Fibroblast of mammary gland (primary cell): Measurements from ENCODE around the gene AMER3.

Experiments used
- DNase-seq: peaks from one replicate; pipeline ENCODE4 v3.0.0-alpha.2; 2010; ENCODE audit warnings: low read depth
- H3K4me3 ChIP-seq: 2 replicates; pipeline ENCODE4 v1.5.1; 2011; ENCODE audit warnings: low read depth, mild to moderate bottlenecking, low read length, moderate library complexity; ENCODE audit not compliant: control insufficient read depth
- CTCF ChIP-seq: conservative IDR thresholded peaks from 2 replicates; pipeline ENCODE4 v1.5.1; 2011; ENCODE audit warnings: low read depth, low read length, inconsistent platforms; ENCODE audit not compliant: control insufficient read depth, insufficient read depth

AMER3 gene

GRCh38 chr2:130766711-130767407, 11.5 kb downstream of the AMER3 start:
- DNase-seq = no peak
- no peak overlapping the region for H3K4me3 ChIP-seq
- no peak for TF ChIP-seq CTCF

DNA sequence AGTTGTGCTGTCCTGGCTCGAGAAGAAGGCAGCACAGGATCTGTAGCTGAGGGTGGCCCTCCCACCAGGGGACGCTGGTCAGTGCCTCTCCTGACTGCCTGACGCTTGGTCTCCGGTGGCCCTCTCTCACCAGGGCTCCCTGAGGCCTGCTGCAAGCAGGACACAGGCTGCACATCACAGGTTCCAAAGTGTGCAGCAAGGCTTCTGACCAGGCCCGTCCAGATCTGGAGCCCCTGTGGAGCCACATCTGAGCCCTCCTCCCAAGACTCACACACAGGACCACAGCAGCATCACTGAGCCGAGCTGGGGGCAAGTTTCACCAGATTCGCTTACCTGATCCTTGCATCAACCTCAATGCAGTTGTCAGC, 12.1 kb downstream of the AMER3 start:
- H3K4me3 ChIP-seq = no peak overlapping the region
- TF ChIP-seq CTCF = no peak
- DNase-seq = no peak

DNA sequence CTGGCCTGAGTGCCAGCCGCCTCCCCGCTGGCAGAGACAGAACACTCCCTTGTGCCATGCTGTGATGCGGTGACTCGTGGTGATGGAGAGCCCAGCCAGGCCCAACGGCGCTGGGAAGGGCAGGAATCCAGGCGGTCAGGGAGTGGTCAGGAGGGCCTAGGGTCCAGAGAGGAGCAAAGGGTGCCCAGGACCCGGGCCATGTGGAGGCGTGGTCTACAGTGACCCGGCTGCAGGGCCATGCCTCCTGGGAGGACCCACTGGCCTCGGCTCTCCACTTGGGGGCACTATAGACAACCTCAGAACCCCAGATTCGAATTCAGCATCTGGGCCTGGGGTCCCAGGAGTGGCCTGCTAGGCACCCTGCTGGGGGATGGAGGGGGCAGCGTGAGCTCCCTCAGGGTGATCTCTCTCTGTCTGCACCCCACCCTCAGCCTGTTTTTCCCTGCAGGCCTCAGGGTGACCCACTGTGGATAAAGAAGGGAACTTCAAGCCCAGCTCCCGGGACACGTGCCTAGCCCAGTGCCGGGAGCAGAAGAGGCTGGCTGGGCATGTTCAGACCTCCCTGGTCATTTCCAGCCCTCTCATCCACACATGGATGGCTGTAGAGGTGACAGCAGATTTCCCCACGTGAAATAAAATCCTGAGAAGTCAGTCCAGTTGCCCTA, 13.0 kb downstream of the AMER3 start:
- no peak for DNase-seq
- no peak overlapping the region for H3K4me3 ChIP-seq
- no peak for TF ChIP-seq CTCF

DNA sequence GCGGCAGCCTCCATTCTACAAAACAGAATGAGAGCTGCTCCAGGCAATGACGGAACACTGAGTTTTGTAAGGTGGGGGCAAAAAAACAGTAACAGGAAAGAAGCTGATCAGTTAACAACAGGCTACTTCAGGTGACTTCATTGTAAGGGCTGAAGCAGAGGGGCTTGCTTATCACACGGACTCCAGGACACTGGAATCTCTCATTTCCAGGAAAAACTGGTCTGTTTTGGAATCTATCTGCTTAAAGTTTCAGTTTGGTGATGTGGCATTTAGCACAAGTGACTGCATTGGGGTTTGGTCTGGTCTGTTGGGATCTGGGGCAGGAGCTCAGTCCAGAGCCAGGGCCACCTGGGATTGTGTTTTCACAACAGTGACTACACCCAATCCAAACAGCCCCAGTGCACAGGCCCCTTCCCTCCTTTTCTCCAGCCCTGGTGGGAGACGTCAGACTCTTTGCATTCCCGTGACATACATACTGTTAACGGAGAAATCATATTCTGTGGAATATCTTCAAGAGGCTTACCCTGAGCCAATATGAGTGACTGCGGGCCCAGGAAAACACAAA, 14.1 kb downstream of the AMER3 start:
- TF ChIP-seq CTCF = no peak
- H3K4me3 ChIP-seq = no peak overlapping the region
- no peak for DNase-seq

- DNase-seq = no peak
- H3K4me3 ChIP-seq = no peak overlapping the region
- no peak for TF ChIP-seq CTCF
These were observed 21.2 kb downstream of the AMER3 start for GRCh38 chr2:130776550-130776949.

- no peak for DNase-seq
- H3K4me3 ChIP-seq = no peak overlapping the region
- no peak for TF ChIP-seq CTCF
These were observed 23.4 kb downstream of the AMER3 start for GRCh38 chr2:130778781-130779180.
